Measurements from ENCODE around the gene MED17. TPM values are rescaled to one million over a fixed set of nuclear protein-coding genes. Genes with fewer than 3 reads are reported as not detected.

The MED17 gene
- polyA plus RNA-seq, 1 donor from 2014 or later = 82.7 TPM

GRCh38 chr11:93783765-93784144 lies 327 bp upstream of the MED17 start:
- TF ChIP-seq MXI1 (conservative IDR thresholded peaks at IDR 0.05; ENCODE audit: poor library complexity, severe bottlenecking) = no peak
- peak; percentile 44 for TF ChIP-seq CTCF (IDR thresholded peaks at IDR 0.05; ENCODE audit: poor library complexity, severe bottlenecking)
- no peak for TF ChIP-seq POLR2AphosphoS5 (IDR thresholded peaks at IDR 0.05)
- no peak for TF ChIP-seq REST (IDR thresholded peaks at IDR 0.05; ENCODE audit: borderline replicate concordance)
- no peak for TF ChIP-seq TAF1 (IDR thresholded peaks at IDR 0.05; ENCODE audit: low read depth)
- TF ChIP-seq EZH2 (IDR thresholded peaks at IDR 0.05; ENCODE audit: borderline replicate concordance, insufficient read depth, low read length, poor library complexity, severe bottlenecking) = no peak
- no peak for TF ChIP-seq SMC3 (conservative IDR thresholded peaks at IDR 0.05; ENCODE audit: poor library complexity)
- TF ChIP-seq EP300 (conservative IDR thresholded peaks at IDR 0.05; ENCODE audit: poor library complexity, severe bottlenecking) = no peak
- H3K27ac ChIP-seq (ENCODE audit: low read length) = peak overlapping the region; percentile 97
- peak overlapping the region; percentile 88 for H2AFZ ChIP-seq (ENCODE audit: low read depth, low read length)

GRCh38 chr11:93784935-93785360 lies 866 bp downstream of the MED17 start:
- H3K4me3 ChIP-seq (ENCODE audit: low read length) = peak overlapping the region; percentile 74
- peak overlapping the region; percentile 97 for H2AFZ ChIP-seq (ENCODE audit: low read depth, low read length)
- H3K9ac ChIP-seq (ENCODE audit: low read length) = peak overlapping the region; percentile 99
- TF ChIP-seq EP300 (conservative IDR thresholded peaks at IDR 0.05; ENCODE audit: poor library complexity, severe bottlenecking) = no peak
- TF ChIP-seq REST (IDR thresholded peaks at IDR 0.05; ENCODE audit: borderline replicate concordance) = no peak
- TF ChIP-seq POLR2AphosphoS5 (IDR thresholded peaks at IDR 0.05) = no peak
- TF ChIP-seq MXI1 (conservative IDR thresholded peaks at IDR 0.05; ENCODE audit: poor library complexity, severe bottlenecking) = no peak
- TF ChIP-seq RAD21 (conservative IDR thresholded peaks at IDR 0.05) = no peak
- TF ChIP-seq SMC3 (conservative IDR thresholded peaks at IDR 0.05; ENCODE audit: poor library complexity) = no peak
- TF ChIP-seq TAF1 (IDR thresholded peaks at IDR 0.05; ENCODE audit: low read depth) = no peak
- TF ChIP-seq CTCF (IDR thresholded peaks at IDR 0.05; ENCODE audit: poor library complexity, severe bottlenecking) = no peak
- no peak for TF ChIP-seq EZH2 (IDR thresholded peaks at IDR 0.05; ENCODE audit: borderline replicate concordance, insufficient read depth, low read length, poor library complexity, severe bottlenecking)
- H3F3A ChIP-seq (ENCODE audit: insufficient read depth, low read length, poor library complexity, severe bottlenecking) = peaks cover 4% of the 10 kb centered on the region
- H3K9me3 ChIP-seq (ENCODE audit: low read length) = no peaks in the 10 kb centered on the region
- peaks cover 60% of the 10 kb centered on the region for H3K79me2 ChIP-seq (replicated peaks; ENCODE audit: insufficient read depth, low read length)
- H3K27ac ChIP-seq (ENCODE audit: low read length) = peak overlapping the region; percentile 97
- no peaks in the 10 kb centered on the region for H3K27me3 ChIP-seq (ENCODE audit: insufficient read depth, low read depth, low read length)
- H3K9me2 ChIP-seq (ENCODE audit: insufficient read depth, low read length) = no peaks in the 10 kb centered on the region
- H4K20me1 ChIP-seq (ENCODE audit: insufficient read depth) = peaks cover 21% of the 10 kb centered on the region
- H3K36me3 ChIP-seq (ENCODE audit: insufficient read depth, low read length) = no peaks in the 10 kb centered on the region
- peak overlapping the region; percentile 98 for H3K4me2 ChIP-seq (ENCODE audit: low read length)

More at GRCh38 chr11:93783765-93784144, 327 bp upstream of the MED17 start:
- Histone ChIP-seq H3F3A (ENCODE audit: insufficient read depth, low read length, poor library complexity, severe bottlenecking) (peaks cover 4% of the 10 kb centered on the region), H3K27me3 (ENCODE audit: insufficient read depth, low read depth, low read length) (no peaks in the 10 kb centered on the region), H3K9me2 (ENCODE audit: insufficient read depth, low read length) (no peaks in the 10 kb centered on the region), H3K4me2 (ENCODE audit: low read length) (peak overlapping the region; percentile 88), H4K20me1 (ENCODE audit: insufficient read depth) (peaks cover 13% of the 10 kb centered on the region), H3K36me3 (ENCODE audit: insufficient read depth, low read length) (no peaks in the 10 kb centered on the region), H3K4me3 (ENCODE audit: low read length) (peak overlapping the region; percentile 74), H3K79me2 (replicated peaks; ENCODE audit: insufficient read depth, low read length) (peaks cover 48% of the 10 kb centered on the region), H3K9me3 (ENCODE audit: low read length) (no peaks in the 10 kb centered on the region), H3K9ac (ENCODE audit: low read length) (peak overlapping the region; percentile 99)
